Trophoblast cell (in vitro differentiated cells and primary cell): ENCODE results near the gene TSPAN5.

ENCODE experiments used
- DNase-seq, 2 donors: peaks; one replicate each; pipeline ENCODE4 v3.0.0-alpha.2; 2016
- H2AFZ ChIP-seq: 2 replicates; pipeline ENCODE4 v1.6.1; 2013; ENCODE audit warnings: low read length, moderate library complexity, mild to moderate bottlenecking; ENCODE audit not compliant: insufficient read depth, poor library complexity
- H2AK5ac ChIP-seq: 2 replicates; pipeline ENCODE4 v1.6.1; 2013; ENCODE audit warnings: mild to moderate bottlenecking, low read length
- H2BK120ac ChIP-seq: 2 replicates; pipeline ENCODE4 v1.6.1; 2013; ENCODE audit warnings: low read length, mild to moderate bottlenecking, moderate library complexity; ENCODE audit not compliant: insufficient read depth, poor library complexity
- H2BK12ac ChIP-seq: 2 replicates; pipeline ENCODE4 v1.6.1; 2013; ENCODE audit warnings: mild to moderate bottlenecking, low read length, moderate library complexity
- H2BK5ac ChIP-seq: 2 replicates; pipeline ENCODE4 v1.6.1; 2013; ENCODE audit warnings: low read length, low read depth, moderate library complexity, mild to moderate bottlenecking; ENCODE audit not compliant: poor library complexity
- H3K14ac ChIP-seq: 2 replicates; pipeline ENCODE4 v1.6.1; 2013; ENCODE audit warnings: mild to moderate bottlenecking, low read length
- H3K18ac ChIP-seq: 2 replicates; pipeline ENCODE4 v1.6.1; 2013; ENCODE audit warnings: mild to moderate bottlenecking, low read length
- H3K23ac ChIP-seq: 2 replicates; pipeline ENCODE4 v1.6.1; 2013; ENCODE audit warnings: low read length
- H3K27ac ChIP-seq: 2 replicates; pipeline ENCODE4 v1.5.1; 2013; ENCODE audit warnings: low read depth, mild to moderate bottlenecking, inconsistent platforms, low read length, moderate library complexity
- H3K27me3 ChIP-seq: 2 replicates; pipeline ENCODE4 v1.6.1; 2013; ENCODE audit warnings: inconsistent platforms, mild to moderate bottlenecking, low read length, moderate library complexity; ENCODE audit not compliant: insufficient read depth
- H3K36me3 ChIP-seq, 2 experiments: 1 replicate in 1 of 2; 2 replicates in 1 of 2; pipeline ENCODE4 v1.6.1; 2013; ENCODE audit warnings: low read length in 2 of 2, mild to moderate bottlenecking in 2 of 2, moderate library complexity in 1 of 2; ENCODE audit not compliant: insufficient read depth in 2 of 2, control insufficient read depth in 1 of 2
- H3K4ac ChIP-seq: 2 replicates; pipeline ENCODE4 v1.6.1; 2013; ENCODE audit warnings: low read depth, mild to moderate bottlenecking, low read length, moderate library complexity
- H3K4me1 ChIP-seq, 2 experiments: 1 replicate in 1 of 2; 2 replicates in 1 of 2; pipeline ENCODE4 v1.6.1; 2013; ENCODE audit warnings: low read length in 2 of 2, mild to moderate bottlenecking in 2 of 2, moderate library complexity in 1 of 2; ENCODE audit not compliant: insufficient read depth in 2 of 2, control insufficient read depth in 1 of 2
- H3K4me2 ChIP-seq: 2 replicates; pipeline ENCODE4 v1.6.1; 2013; ENCODE audit warnings: inconsistent platforms, mild to moderate bottlenecking, low read length, moderate library complexity
- H3K4me3 ChIP-seq: 2 replicates; pipeline ENCODE4 v1.5.1; 2013; ENCODE audit warnings: mild to moderate bottlenecking, low read depth, low read length, inconsistent platforms
- H3K79me1 ChIP-seq: one replicate; pipeline ENCODE4 v1.6.1; 2013; ENCODE audit warnings: low read length
- H3K79me2 ChIP-seq: 2 replicates; pipeline ENCODE4 v1.6.1; 2013; ENCODE audit warnings: low read length, mild to moderate bottlenecking; ENCODE audit not compliant: control insufficient read depth, insufficient read depth, poor library complexity
- H3K9ac ChIP-seq: 2 replicates; pipeline ENCODE4 v1.6.1; 2013; ENCODE audit warnings: mild to moderate bottlenecking, low read length
- H3K9me3 ChIP-seq: 2 replicates; pipeline ENCODE4 v1.6.1; 2013; ENCODE audit warnings: low read depth, mild to moderate bottlenecking, control low read depth, inconsistent platforms, low read length; ENCODE audit not compliant: insufficient read depth
- H4K12ac ChIP-seq: 2 replicates; pipeline ENCODE4 v1.6.1; 2013; ENCODE audit warnings: low read depth, mild to moderate bottlenecking, low read length, moderate library complexity
- H4K8ac ChIP-seq: 2 replicates; pipeline ENCODE4 v1.6.1; 2013; ENCODE audit warnings: low read depth, mild to moderate bottlenecking, low read length, moderate library complexity
- H4K91ac ChIP-seq: one replicate; pipeline ENCODE4 v1.6.1; 2013; ENCODE audit warnings: low read depth, mild to moderate bottlenecking, low read length, moderate library complexity
- WGBS: extraction: QIAGEN DNeasy Blood & Tissue Kit; methylation state at CpG from one replicate; pipeline ENCODE4 v1.1.7; 2013; ENCODE audit warnings: missing lambda C conversion rate; ENCODE audit not compliant: insufficient read length, insufficient coverage; ENCODE audit errors: extremely low coverage; 5-methylcytosine and 5-hydroxymethylcytosine counted together

TSPAN5 gene

DNA sequence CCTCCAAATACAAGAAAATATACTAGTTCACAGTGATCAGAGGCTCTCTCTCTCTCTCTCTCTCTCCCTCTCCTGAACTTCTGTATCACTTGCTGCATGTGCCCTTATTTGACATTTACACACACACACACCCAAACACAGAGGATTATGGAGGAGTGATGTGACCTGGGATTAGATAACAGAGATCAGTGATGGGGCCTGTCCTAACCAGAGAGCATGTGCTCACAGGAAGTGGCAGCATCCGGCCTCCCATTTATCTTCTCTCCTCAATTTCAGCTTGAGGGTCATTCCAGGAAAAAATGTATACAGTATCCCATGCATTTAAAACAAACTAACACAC lies 143.0 kb downstream of the TSPAN5 start:
- Histone ChIP-seq H4K8ac (no peak overlapping the region), H3K79me2 (no peaks in the 10 kb centered on the region), H3K4ac (no peak overlapping the region), H3K23ac (no peak overlapping the region), H3K79me1 (peaks cover 2% of the 10 kb centered on the region), H3K9ac (no peak overlapping the region), H3K4me2 (no peak overlapping the region), H3K27ac (no peak overlapping the region), H4K91ac (no peak overlapping the region), H3K36me3 (no peaks in the 10 kb centered on the region), H2BK12ac (no peak overlapping the region), H2AFZ (no peak overlapping the region), H3K9me3 (no peaks in the 10 kb centered on the region), H2BK120ac (no peak overlapping the region), H3K4me3 (no peak overlapping the region), H2AK5ac (no peak overlapping the region), H4K12ac (no peak overlapping the region), H3K27me3 (no peaks in the 10 kb centered on the region), H3K18ac (no peak overlapping the region), H2BK5ac (no peak overlapping the region), H3K14ac (no peak overlapping the region), H3K4me1 (peaks cover 4 to 14% of the 10 kb centered on the region in 2 experiments)
- DNase-seq = no peak
- no CpG with 5 or more reads among the region's 1 CpG for WGBS

DNA sequence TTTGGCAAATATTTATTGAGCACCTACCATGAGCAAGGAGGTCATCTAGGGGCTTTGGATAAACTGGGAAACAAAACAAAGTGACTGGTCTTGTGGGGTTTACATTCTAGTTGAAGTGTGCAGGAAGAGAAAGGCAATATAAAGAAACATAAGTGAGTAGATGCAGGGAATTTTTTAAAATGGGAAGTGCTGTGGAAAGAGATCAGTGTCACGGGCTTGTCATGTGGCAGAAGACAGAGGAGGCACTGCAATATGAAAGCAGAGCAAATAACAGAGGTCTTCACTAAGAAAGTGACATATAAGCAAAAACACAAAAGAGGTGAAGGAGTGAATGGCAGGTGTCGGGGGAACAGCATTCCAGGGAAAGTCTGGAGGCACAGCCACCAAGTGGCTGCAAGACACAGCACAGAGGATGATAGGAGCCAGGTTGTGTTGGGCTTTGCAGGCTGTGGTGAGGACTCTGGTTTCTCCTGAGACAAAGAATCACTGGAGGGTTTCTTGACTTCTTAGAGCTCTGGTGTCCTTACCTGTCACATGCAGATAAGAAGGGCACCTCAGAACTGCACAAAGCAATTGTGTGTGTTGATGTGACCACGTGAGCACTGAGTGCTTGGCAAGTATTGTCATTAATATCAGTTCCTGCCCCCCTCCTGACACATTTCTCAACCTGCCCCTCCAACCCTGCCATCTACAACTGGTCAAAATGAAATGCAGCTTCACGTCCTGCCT lies 143.5 kb downstream of the TSPAN5 start:
- Histone ChIP-seq H4K12ac (no peak overlapping the region), H4K8ac (no peak overlapping the region), H3K23ac (no peak overlapping the region), H2BK5ac (no peak overlapping the region), H3K27ac (no peak overlapping the region), H3K36me3 (no peaks in the 10 kb centered on the region), H2AFZ (no peak overlapping the region), H3K9me3 (no peaks in the 10 kb centered on the region), H2BK120ac (no peak overlapping the region), H3K4me1 (peaks cover 4 to 14% of the 10 kb centered on the region in 2 experiments), H3K79me1 (peaks cover 2% of the 10 kb centered on the region), H3K4me2 (no peak overlapping the region), H4K91ac (no peak overlapping the region), H3K14ac (no peak overlapping the region), H3K79me2 (no peaks in the 10 kb centered on the region), H3K4ac (no peak overlapping the region), H3K9ac (no peak overlapping the region), H3K4me3 (no peak overlapping the region), H2AK5ac (no peak overlapping the region), H3K27me3 (no peaks in the 10 kb centered on the region), H3K18ac (no peak overlapping the region), H2BK12ac (no peak overlapping the region)
- no CpG with 5 or more reads among the region's 4 CpGs for WGBS
- no peak for DNase-seq

GRCh38 chr4:98512918-98513317 lies 145.5 kb downstream of the TSPAN5 start:
- no peaks in the 10 kb centered on the region for H3K27me3 ChIP-seq
- no peak overlapping the region for H2BK12ac ChIP-seq
- H2BK5ac ChIP-seq = no peak overlapping the region
- no peak overlapping the region for H4K8ac ChIP-seq
- no peak overlapping the region for H2BK120ac ChIP-seq
- no peak overlapping the region for H3K23ac ChIP-seq
- H3K79me2 ChIP-seq = peaks cover 1% of the 10 kb centered on the region
- no peak overlapping the region for H2AFZ ChIP-seq
- H4K91ac ChIP-seq = no peak overlapping the region
- no CpG with 5 or more reads among the region's 3 CpGs for WGBS
- no peak overlapping the region for H4K12ac ChIP-seq
- H3K4me1 ChIP-seq = peaks cover 4 to 11% of the 10 kb centered on the region in 2 experiments
- no peak overlapping the region for H3K9ac ChIP-seq
- H3K4me2 ChIP-seq = no peak overlapping the region
- peaks cover 5% of the 10 kb centered on the region for H3K79me1 ChIP-seq
- H2AK5ac ChIP-seq = no peak overlapping the region
- H3K36me3 ChIP-seq = no peaks in the 10 kb centered on the region
- DNase-seq = no peak
- H3K14ac ChIP-seq = no peak overlapping the region
- no peak overlapping the region for H3K27ac ChIP-seq
- H3K9me3 ChIP-seq = no peaks in the 10 kb centered on the region
- H3K4ac ChIP-seq = no peak overlapping the region
- H3K4me3 ChIP-seq = no peak overlapping the region
- H3K18ac ChIP-seq = no peak overlapping the region

DNA sequence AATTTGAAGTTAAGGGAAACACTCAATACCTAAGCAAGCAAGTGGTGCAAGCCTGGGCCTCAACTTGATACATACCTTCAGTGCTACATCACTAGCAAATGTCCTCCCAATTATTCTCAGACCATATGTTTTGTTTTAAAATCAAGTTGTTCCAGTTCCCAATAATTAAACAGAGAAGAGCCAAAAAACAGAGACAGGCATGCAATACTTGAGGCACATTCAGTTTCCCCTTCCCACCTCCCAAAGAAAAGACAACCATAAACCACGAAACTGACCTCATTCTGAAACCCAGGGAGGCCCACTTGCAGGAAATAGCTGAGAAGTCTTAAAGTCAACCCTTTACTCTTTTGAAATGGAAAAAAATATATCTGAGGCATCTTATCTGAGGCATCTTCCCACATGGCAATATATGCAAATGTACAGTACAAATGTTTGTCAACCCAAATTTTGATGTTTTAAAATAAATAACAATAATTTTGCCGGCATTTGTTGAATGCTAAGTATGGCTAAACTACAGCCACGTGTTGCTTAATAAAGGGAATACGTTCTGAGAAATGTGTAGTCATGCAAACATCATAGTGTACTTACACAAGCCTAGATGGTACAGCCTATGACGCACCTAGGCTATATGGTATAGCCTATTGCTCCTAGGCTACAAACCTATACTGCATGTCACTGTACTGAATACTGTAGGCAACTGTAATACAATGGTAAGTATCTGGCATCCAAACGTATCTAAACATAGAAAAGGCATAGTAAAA lies 147.5 kb downstream of the TSPAN5 start:
- Histone ChIP-seq H2BK5ac (no peak overlapping the region), H3K79me2 (peaks cover 1% of the 10 kb centered on the region), H2AFZ (no peak overlapping the region), H4K12ac (no peak overlapping the region), H3K23ac (no peak overlapping the region), H3K27me3 (no peaks in the 10 kb centered on the region), H3K4me2 (no peak overlapping the region), H3K14ac (no peak overlapping the region), H3K79me1 (peaks cover 3% of the 10 kb centered on the region), H3K9me3 (no peaks in the 10 kb centered on the region), H4K8ac (no peak overlapping the region), H3K36me3 (no peaks in the 10 kb centered on the region), H3K27ac (no peak overlapping the region), H3K4ac (no peak overlapping the region), H3K9ac (no peak overlapping the region), H3K4me1 (peaks cover 0 to 9% of the 10 kb centered on the region in 2 experiments), H3K4me3 (no peak overlapping the region), H3K18ac (no peak overlapping the region), H2BK120ac (no peak overlapping the region), H2BK12ac (no peak overlapping the region), H4K91ac (no peak overlapping the region), H2AK5ac (no peak overlapping the region)
- WGBS = no CpG with 5 or more reads among the region's 6 CpGs
- DNase-seq = peak in 1 of 2 donors; percentile 65
